HEK293 (cell line): ENCODE measurements around the gene XDH.

Experiments used
- BCL11B ChIP-seq: fragments of 450-650 bp; formaldehyde crosslinking; IDR thresholded peaks from 2 replicates; pipeline ENCODE4 v1.5.1; 2016; ENCODE audit warnings: low read depth, missing biosample characterization, missing genetic modification characterization
- KLF8 ChIP-seq: fragments of 450-650 bp; formaldehyde crosslinking; IDR thresholded peaks from 2 replicates; pipeline ENCODE4 v1.5.1; 2016; ENCODE audit warnings: missing biosample characterization, missing genetic modification characterization
- ZFP37 ChIP-seq: fragments of 450-650 bp; formaldehyde crosslinking; IDR thresholded peaks from 2 replicates; pipeline ENCODE4 v1.5.1; 2016; ENCODE audit warnings: missing biosample characterization, missing genetic modification characterization
- ZNF324 ChIP-seq: fragments of 450-650 bp; formaldehyde crosslinking; IDR thresholded peaks from 2 replicates; pipeline ENCODE4 v1.5.1; 2016; ENCODE audit warnings: missing biosample characterization, missing genetic modification characterization
- ZNF335 ChIP-seq: fragments of 450-650 bp; formaldehyde crosslinking; conservative IDR thresholded peaks from 2 replicates; pipeline ENCODE4 v1.5.1; 2016; ENCODE audit warnings: missing biosample characterization, missing genetic modification characterization
- ZNF621 ChIP-seq: fragments of 450-650 bp; formaldehyde crosslinking; IDR thresholded peaks from 2 replicates; pipeline ENCODE4 v1.5.1; 2017; ENCODE audit warnings: missing biosample characterization, missing genetic modification characterization
- TF ChIP-seq, protein P1 (sequence below): IDR thresholded peaks from 2 replicates; pipeline ENCODE4 v1.6.1; 2011; ENCODE audit warnings: mild to moderate bottlenecking, low read depth, low read length, borderline replicate concordance
- TF ChIP-seq, protein P2 (sequence below): fragments of 450-650 bp; formaldehyde crosslinking; IDR thresholded peaks from 2 replicates; pipeline ENCODE4 v1.5.1; 2016; ENCODE audit warnings: missing biosample characterization, missing genetic modification characterization, low read depth
- TF ChIP-seq, protein P3 (sequence below): fragments of 450-650 bp; formaldehyde crosslinking; IDR thresholded peaks from 2 replicates; pipeline ENCODE4 v1.5.1; 2016; ENCODE audit warnings: missing biosample characterization, missing genetic modification characterization
- TF ChIP-seq, protein P4 (sequence below): fragments of 450-650 bp; formaldehyde crosslinking; IDR thresholded peaks from 2 replicates; pipeline ENCODE4 v1.5.1; 2016; ENCODE audit warnings: missing biosample characterization, missing genetic modification characterization
- TF ChIP-seq, protein P5 (sequence below): fragments of 450-650 bp; formaldehyde crosslinking; IDR thresholded peaks from 2 replicates; pipeline ENCODE4 v1.5.1; 2016; ENCODE audit warnings: missing biosample characterization, missing genetic modification characterization

DNA sequence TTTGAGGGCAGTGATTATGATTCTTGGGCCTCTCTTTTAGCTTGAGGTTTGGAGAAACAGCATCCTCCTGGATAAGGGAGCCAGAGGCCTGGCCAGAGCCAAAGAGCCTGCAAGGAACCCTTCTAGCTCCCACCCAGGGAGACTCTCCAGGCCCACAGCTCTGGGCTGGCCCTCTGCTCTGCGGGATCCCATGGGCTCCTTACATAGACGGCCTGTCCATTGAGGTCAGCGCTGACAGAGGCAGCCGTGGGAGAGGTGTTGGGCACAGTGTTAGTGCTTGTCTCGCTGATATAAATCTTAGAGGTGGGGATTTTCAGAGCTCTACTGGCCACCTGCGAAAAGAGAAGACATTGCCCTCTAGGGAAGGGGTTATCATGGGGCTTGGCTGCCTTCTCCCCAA lies 67.2 kb downstream of the XDH start:
- no peak for TF ChIP-seq ZNF621 (tag by site-specific recombination)
- TF ChIP-seq ZNF324 (tag by site-specific recombination) = no peak
- TF ChIP-seq, protein P1, sequence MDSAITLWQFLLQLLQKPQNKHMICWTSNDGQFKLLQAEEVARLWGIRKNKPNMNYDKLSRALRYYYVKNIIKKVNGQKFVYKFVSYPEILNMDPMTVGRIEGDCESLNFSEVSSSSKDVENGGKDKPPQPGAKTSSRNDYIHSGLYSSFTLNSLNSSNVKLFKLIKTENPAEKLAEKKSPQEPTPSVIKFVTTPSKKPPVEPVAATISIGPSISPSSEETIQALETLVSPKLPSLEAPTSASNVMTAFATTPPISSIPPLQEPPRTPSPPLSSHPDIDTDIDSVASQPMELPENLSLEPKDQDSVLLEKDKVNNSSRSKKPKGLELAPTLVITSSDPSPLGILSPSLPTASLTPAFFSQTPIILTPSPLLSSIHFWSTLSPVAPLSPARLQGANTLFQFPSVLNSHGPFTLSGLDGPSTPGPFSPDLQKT = no peak
- TF ChIP-seq, protein P2, sequence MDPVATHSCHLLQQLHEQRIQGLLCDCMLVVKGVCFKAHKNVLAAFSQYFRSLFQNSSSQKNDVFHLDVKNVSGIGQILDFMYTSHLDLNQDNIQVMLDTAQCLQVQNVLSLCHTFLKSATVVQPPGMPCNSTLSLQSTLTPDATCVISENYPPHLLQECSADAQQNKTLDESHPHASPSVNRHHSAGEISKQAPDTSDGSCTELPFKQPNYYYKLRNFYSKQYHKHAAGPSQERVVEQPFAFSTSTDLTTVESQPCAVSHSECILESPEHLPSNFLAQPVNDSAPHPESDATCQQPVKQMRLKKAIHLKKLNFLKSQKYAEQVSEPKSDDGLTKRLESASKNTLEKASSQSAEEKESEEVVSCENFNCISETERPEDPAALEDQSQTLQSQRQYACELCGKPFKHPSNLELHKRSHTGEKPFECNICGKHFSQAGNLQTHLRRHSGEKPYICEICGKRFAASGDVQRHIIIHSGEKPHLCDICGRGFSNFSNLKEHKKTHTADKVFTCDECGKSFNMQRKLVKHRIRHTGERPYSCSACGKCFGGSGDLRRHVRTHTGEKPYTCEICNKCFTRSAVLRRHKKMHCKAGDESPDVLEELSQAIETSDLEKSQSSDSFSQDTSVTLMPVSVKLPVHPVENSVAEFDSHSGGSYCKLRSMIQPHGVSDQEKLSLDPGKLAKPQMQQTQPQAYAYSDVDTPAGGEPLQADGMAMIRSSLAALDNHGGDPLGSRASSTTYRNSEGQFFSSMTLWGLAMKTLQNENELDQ (tag by site-specific recombination) = no peak
- TF ChIP-seq, protein P3, sequence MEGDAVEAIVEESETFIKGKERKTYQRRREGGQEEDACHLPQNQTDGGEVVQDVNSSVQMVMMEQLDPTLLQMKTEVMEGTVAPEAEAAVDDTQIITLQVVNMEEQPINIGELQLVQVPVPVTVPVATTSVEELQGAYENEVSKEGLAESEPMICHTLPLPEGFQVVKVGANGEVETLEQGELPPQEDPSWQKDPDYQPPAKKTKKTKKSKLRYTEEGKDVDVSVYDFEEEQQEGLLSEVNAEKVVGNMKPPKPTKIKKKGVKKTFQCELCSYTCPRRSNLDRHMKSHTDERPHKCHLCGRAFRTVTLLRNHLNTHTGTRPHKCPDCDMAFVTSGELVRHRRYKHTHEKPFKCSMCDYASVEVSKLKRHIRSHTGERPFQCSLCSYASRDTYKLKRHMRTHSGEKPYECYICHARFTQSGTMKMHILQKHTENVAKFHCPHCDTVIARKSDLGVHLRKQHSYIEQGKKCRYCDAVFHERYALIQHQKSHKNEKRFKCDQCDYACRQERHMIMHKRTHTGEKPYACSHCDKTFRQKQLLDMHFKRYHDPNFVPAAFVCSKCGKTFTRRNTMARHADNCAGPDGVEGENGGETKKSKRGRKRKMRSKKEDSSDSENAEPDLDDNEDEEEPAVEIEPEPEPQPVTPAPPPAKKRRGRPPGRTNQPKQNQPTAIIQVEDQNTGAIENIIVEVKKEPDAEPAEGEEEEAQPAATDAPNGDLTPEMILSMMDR (tag by site-specific recombination) = no peak
- no peak for TF ChIP-seq ZNF335 (tag by site-specific recombination)
- TF ChIP-seq, protein P4, sequence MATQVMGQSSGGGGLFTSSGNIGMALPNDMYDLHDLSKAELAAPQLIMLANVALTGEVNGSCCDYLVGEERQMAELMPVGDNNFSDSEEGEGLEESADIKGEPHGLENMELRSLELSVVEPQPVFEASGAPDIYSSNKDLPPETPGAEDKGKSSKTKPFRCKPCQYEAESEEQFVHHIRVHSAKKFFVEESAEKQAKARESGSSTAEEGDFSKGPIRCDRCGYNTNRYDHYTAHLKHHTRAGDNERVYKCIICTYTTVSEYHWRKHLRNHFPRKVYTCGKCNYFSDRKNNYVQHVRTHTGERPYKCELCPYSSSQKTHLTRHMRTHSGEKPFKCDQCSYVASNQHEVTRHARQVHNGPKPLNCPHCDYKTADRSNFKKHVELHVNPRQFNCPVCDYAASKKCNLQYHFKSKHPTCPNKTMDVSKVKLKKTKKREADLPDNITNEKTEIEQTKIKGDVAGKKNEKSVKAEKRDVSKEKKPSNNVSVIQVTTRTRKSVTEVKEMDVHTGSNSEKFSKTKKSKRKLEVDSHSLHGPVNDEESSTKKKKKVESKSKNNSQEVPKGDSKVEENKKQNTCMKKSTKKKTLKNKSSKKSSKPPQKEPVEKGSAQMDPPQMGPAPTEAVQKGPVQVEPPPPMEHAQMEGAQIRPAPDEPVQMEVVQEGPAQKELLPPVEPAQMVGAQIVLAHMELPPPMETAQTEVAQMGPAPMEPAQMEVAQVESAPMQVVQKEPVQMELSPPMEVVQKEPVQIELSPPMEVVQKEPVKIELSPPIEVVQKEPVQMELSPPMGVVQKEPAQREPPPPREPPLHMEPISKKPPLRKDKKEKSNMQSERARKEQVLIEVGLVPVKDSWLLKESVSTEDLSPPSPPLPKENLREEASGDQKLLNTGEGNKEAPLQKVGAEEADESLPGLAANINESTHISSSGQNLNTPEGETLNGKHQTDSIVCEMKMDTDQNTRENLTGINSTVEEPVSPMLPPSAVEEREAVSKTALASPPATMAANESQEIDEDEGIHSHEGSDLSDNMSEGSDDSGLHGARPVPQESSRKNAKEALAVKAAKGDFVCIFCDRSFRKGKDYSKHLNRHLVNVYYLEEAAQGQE (tag by site-specific recombination) = no peak
- TF ChIP-seq, protein P5, sequence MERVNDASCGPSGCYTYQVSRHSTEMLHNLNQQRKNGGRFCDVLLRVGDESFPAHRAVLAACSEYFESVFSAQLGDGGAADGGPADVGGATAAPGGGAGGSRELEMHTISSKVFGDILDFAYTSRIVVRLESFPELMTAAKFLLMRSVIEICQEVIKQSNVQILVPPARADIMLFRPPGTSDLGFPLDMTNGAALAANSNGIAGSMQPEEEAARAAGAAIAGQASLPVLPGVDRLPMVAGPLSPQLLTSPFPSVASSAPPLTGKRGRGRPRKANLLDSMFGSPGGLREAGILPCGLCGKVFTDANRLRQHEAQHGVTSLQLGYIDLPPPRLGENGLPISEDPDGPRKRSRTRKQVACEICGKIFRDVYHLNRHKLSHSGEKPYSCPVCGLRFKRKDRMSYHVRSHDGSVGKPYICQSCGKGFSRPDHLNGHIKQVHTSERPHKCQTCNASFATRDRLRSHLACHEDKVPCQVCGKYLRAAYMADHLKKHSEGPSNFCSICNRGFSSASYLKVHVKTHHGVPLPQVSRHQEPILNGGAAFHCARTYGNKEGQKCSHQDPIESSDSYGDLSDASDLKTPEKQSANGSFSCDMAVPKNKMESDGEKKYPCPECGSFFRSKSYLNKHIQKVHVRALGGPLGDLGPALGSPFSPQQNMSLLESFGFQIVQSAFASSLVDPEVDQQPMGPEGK = no peak
- TF ChIP-seq BCL11B (tag by site-specific recombination) = no peak
- TF ChIP-seq KLF8 (tag by site-specific recombination) = no peak
- TF ChIP-seq ZFP37 = no peak
